ENCODE results near the gene IQCK. TPM values are rescaled to one million over a fixed set of nuclear protein-coding genes. Genes with fewer than 3 reads are reported as not detected.

IQCK gene
- total and polyA plus RNA-seq, 2 donors (not counting 3 experiments of a cell fraction or from before 2014, with no cell fraction given): 17.2 to 18.1 TPM

GRCh38 chr16:19835196-19835595 is 117.1 kb downstream of the IQCK start:
- Histone ChIP-seq H3K4me1 (ENCODE audit: control insufficient read depth, extremely low read depth, insufficient read depth, low read length) (no peaks in the 10 kb centered on the region), H3K27me3 (ENCODE audit: control insufficient read depth in 2 of 2, insufficient read depth in 2 of 2, low read length in 2 of 2) (no peaks in the 10 kb centered on the region), H3K36me3 (ENCODE audit: control insufficient read depth in 2 of 2, extremely low read depth in 1 of 2, insufficient read depth in 2 of 2, low read length in 2 of 2) (no peaks in the 10 kb centered on the region), H3K4me2 (ENCODE audit: insufficient read depth, low read length) (no peak overlapping the region), H2AFZ (ENCODE audit: low read depth, low read length) (no peak overlapping the region), H3K9ac (replicated peaks; ENCODE audit: extremely low read depth, insufficient read depth, low read length) (no peak overlapping the region), H4K20me1 (replicated peaks; ENCODE audit: control insufficient read depth, extremely low read depth, insufficient read depth, low read length) (no peaks in the 10 kb centered on the region), H3K27ac (ENCODE audit: insufficient read depth, low read depth, low read length) (no peak overlapping the region), H3K9me1 (replicated peaks; ENCODE audit: control insufficient read depth, extremely low read depth, insufficient read depth, low read length) (no peaks in the 10 kb centered on the region), H3K9me3 (replicated peaks; ENCODE audit: control insufficient read depth, insufficient read depth, low read length) (no peaks in the 10 kb centered on the region), H3K4me3 (replicated peaks in 1 of 3; ENCODE audit: insufficient read depth in 1 of 3, low read depth in 1 of 3, low read length in 3 of 3) (no peak overlapping the region), H3K79me2 (ENCODE audit: control insufficient read depth, insufficient read depth, low read length) (no peaks in the 10 kb centered on the region)
- intact Hi-C loops (cut with micrococcal nuclease): no loop called here
- ChIA-PET CTCF (interaction anchor here (1.2 kb wide), 1 partner anchor 35 kb away, joined by 4 read pairs; no protein-coding TSS in a partner anchor), POLR2A (no interaction called here)
- no peak for DNase-seq (ENCODE audit: low read depth, low spot score)
- TF ChIP-seq GATA2 (IDR thresholded peaks at IDR 0.05; ENCODE audit: insufficient read depth, insufficient read length, low read depth, low read length) (no peak), JUN (IDR thresholded peaks at IDR 0.05; ENCODE audit: borderline replicate concordance, insufficient read depth, insufficient read length, low read depth) (no peak), POLR2A (IDR thresholded peaks at IDR 0.05; ENCODE audit: low read depth, low read length) (no peak), MYC (IDR thresholded peaks at IDR 0.05; ENCODE audit: low read depth, low read length) (no peak), POLR2AphosphoS5 (IDR thresholded peaks at IDR 0.05; ENCODE audit: insufficient read depth, low read depth, low read length) (no peak), FOS (IDR thresholded peaks at IDR 0.05; ENCODE audit: borderline replicate concordance, insufficient read depth, low read length) (no peak), EZH2 (IDR thresholded peaks at IDR 0.05; ENCODE audit: borderline replicate concordance, low read depth, low read length, severe bottlenecking) (no peak)
- TF ChIP-seq, protein P1, sequence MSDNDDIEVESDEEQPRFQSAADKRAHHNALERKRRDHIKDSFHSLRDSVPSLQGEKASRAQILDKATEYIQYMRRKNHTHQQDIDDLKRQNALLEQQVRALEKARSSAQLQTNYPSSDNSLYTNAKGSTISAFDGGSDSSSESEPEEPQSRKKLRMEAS (IDR thresholded peaks at IDR 0.05; ENCODE audit: insufficient read depth, insufficient read length): no peak
- TF ChIP-seq, protein P2, sequence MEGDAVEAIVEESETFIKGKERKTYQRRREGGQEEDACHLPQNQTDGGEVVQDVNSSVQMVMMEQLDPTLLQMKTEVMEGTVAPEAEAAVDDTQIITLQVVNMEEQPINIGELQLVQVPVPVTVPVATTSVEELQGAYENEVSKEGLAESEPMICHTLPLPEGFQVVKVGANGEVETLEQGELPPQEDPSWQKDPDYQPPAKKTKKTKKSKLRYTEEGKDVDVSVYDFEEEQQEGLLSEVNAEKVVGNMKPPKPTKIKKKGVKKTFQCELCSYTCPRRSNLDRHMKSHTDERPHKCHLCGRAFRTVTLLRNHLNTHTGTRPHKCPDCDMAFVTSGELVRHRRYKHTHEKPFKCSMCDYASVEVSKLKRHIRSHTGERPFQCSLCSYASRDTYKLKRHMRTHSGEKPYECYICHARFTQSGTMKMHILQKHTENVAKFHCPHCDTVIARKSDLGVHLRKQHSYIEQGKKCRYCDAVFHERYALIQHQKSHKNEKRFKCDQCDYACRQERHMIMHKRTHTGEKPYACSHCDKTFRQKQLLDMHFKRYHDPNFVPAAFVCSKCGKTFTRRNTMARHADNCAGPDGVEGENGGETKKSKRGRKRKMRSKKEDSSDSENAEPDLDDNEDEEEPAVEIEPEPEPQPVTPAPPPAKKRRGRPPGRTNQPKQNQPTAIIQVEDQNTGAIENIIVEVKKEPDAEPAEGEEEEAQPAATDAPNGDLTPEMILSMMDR (IDR thresholded peaks at IDR 0.05; ENCODE audit: extremely low read depth in 1 of 2, insufficient read depth in 1 of 2, low read depth in 1 of 2, low read length in 2 of 2): no peak
- FAIRE-seq: no peak
- dilution Hi-C loops (cut with MboI; ENCODE audit: extremely low pct_ligation_motif_present, low sequenced_read_pairs): no loop called here
- BruUV-seq (replicated peaks): no TSS peak

Data from endothelial cell of umbilical vein (primary cell).